GM20000 (cell line): Measurements from ENCODE around the gene FAM78A.
"Not testable (repeated sequence)": the region's sequence is repeated elsewhere in the genome, so short reads cannot be mapped to it uniquely, and the experiment has no call there.

Experiments
- DNase-seq: peaks from one replicate; pipeline ENCODE4 v3.0.0; 2012; ENCODE audit warnings: low spot score
- CTCF ChIP-seq: IDR thresholded peaks from 2 replicates; pipeline ENCODE4 v1.5.1; 2012; ENCODE audit warnings: mild to moderate bottlenecking, control low read depth; ENCODE audit errors: extremely low read depth, missing control alignments

Gene FAM78A

GRCh38 chr9:131217331-131218031 lies 58.8 kb downstream of the FAM78A start:
- DNase-seq: no peak
- no peak for TF ChIP-seq CTCF

- no peak for TF ChIP-seq CTCF
- no peak for DNase-seq
Observed at GRCh38 chr9:131216806-131217205, 59.5 kb downstream of the FAM78A start.

GRCh38 chr9:131214876-131215275 lies 61.4 kb downstream of the FAM78A start:
- no peak for DNase-seq
- TF ChIP-seq CTCF: no peak

GRCh38 chr9:131214286-131214856 lies 61.9 kb downstream of the FAM78A start:
- no peak for DNase-seq
- TF ChIP-seq CTCF: no peak

- not testable (repeated sequence) for DNase-seq
Observed at GRCh38 chr9:131211920-131212319, 64.4 kb downstream of the FAM78A start.
